OCI-M2 (cell line): ENCODE data around the gene FAF1.
"Not testable (repeated sequence)": the region's sequence is repeated elsewhere in the genome, so short reads cannot be mapped to it uniquely, and the experiment has no call there.

ENCODE experiments used
- DNase-seq: peaks from one replicate; lab custom pipeline; 2025; ENCODE audit not compliant: unreplicated experiment; lab: John Stamatoyannopoulos, UW

FAF1 gene

DNA sequence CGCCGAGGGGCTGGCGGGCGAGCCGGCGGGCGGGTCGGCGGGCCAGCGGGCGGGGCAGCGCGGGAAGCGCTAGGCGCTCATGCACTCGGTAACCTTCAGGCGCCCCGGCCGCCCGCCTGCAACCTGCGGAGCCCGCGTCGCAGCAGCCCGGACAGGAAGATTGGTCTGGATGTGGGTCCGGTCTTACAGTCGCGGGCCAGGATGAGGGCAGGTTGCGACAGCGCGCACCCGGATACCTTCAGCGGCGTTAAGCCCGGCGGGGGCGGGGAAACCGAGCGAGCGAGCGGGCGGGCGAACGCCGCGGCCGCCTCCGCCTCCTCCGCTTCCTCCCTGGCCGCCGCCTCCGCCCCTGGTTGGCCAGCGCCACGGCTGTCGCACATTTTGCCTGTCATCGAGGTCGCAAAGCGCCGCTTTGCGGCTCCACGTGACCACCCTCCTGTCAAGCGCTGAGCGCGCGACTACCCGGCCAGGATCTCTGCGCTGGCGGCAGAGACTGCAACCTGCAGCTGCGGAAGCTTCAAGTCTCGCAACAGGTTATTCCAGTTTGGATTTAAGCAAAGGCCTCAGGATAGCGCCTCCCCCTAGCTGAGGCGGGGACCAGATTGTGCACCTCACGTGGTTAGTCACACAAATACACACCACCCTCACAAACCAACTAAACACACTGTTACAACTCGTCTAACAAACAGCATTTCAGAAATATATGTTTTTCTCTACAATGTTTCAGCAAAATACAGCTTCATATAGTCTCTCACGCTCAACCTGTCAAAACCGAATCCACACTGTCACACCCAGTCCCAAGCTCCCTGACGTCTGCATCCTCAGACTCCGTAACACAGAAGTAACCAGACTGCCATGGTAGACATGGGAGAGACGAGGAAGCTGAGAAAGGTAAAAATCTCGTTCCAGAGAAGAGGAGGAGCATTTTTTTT, at the start of gene FAF1:
TSS of gene FAF1 (minus strand) at position 355 of the 932 bp plus-strand sequence. CDS start 456 bp downstream, outside the sequence.
- DNase-seq = peak; percentile 36

DNA sequence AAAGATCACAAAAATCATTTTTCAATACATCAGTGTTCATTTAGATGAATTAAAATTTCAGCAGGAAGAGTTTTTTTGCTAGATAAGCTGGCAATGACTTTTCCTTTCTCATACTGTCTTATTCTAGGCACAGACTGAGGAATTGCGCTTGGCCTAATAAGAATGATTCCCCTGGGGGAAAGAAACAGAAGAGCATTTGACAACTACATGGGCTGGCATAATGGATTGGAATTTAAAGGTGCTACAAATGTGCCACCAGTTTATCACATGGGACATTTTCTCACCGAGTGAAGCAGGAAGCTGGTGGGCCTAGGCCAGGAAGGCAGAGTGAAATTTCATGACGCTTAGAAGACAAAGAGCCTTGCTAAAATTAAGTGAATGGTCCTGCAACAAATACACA, 49.3 kb upstream of the FAF1 start:
- DNase-seq = no peak

DNA sequence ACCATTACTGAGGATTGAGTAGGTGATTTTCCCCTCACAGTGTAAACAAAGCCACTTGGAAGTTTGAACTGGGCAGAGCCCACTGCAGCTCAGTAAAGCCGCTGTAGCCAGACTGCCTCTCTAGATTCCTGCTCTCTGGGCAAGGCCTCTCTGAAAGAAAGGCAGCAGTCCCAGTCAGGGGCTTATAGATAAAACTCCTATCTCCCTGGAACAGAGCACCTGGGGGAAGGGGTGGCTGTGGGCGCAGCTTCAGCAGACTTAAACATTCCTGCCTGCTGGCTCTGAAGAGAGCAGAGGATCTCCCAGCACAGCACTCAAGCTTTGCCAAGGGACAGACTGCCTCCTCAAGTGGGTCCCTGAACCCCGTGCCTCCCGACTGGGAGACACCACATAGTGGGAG, 45.5 kb upstream of the FAF1 start:
- DNase-seq = not testable (repeated sequence)

DNA sequence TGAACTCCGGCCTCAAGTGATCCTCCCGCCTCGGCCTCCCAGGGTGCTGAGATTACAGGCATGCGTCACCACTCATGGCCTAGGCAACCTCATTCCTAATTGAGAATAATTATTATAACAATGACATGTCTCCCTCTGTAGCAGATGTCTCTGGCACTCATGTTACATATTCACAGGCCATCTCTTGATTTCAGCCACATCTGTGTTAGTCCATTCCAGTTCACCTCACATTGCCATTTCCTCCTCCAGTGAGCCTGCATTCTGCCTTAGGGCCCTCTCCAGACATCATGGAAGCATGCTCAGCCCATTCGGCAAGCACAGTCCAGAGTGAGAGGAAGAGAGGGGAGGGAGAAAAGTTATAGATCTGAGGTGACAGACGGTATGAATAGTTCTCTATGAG, 42.4 kb upstream of the FAF1 start:
- no peak for DNase-seq

DNA sequence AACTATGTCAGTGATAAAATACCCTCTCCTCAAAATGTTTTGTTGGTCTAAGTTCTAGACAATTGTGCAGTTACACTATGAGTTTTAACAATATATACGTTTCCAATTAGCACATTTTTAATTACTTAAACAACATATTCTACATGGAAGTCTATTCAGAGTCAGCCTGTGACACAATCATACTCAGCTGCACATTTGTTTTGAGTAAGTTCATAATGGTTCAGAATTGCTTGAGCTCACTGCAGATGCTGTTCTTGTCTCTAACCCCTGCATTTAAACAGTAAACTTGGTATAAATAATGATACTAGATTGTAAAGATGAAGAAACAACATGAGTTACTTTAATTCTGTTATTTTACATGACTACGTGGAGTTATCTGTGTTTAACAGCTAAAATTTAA, 40.6 kb upstream of the FAF1 start:
- DNase-seq = no peak

DNA sequence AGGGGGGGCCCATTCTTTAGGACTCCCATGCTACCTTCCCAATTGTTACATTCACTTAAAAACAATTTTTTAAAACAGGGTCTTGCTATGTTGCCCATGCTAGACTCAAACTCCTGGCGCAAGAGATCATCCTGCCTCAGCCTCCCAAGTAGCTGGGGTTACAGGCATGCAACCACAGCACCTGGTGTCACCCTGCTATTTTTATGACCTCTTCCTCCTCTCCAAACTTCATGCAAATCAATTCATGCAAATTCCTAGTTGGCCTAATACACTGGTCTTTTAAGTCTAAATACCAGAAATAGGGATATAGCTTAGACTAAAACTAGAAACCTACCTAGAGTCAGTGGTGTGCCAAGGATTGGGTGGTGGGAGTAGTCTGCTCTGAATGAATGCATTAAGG, 40.1 kb upstream of the FAF1 start:
- no peak for DNase-seq

DNA sequence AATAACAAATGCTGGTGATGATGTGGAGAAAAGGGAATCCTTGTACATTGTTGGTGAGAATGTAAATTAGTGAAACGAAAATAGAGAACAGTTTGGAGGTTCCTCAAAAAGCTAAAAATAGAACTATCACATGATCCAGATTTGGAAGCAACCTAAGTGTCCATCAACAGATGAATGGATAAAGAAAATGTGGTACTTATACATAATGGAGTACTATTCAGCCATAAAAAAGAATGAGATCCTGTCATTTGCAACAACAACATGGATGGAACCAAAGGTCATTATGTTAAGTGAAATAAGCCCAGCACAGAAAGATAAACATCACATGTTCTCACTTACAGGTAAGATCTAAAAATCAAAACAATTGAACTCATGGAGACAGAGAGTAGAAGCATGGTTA, 39.3 kb upstream of the FAF1 start:
- not testable (repeated sequence) for DNase-seq

DNA sequence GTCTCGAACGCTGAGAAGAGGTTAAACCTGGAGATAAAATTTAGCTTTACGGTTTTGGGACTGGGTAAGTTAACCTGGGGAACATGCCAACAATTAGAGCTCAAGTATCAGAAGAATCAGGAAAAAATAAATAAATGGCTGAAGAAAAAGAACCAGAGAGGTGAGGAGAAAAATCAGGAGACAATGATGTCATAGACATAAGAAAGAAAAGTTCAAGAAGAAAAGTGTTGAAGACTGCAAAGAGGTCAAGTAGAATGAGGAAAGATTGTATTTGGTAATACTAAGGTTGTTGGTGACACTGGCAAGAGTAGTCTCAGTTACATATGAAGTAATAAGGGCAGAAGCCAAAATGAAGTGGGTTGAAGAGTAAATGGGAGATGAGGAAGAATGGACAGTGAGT, 36.0 kb upstream of the FAF1 start:
- no peak for DNase-seq

DNA sequence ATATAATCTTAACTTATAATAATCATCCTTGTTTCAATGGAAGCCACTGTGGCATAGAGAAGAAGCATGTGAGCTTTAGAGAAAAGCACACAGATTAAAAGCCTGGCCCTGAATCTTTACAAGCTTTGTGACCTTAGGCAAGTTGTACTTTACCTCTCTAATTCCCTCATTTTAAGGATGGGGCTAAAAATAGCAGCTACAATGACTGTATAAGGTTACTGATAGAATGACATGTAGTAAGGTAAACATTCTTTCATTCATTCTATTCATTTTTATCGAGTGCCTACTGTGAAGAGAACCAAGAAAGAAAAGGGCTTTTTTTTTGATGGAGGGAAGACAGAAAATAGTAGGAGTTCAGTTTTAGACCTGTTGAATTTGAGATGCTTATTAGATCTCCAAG, 35.6 kb upstream of the FAF1 start:
- no peak for DNase-seq

DNA sequence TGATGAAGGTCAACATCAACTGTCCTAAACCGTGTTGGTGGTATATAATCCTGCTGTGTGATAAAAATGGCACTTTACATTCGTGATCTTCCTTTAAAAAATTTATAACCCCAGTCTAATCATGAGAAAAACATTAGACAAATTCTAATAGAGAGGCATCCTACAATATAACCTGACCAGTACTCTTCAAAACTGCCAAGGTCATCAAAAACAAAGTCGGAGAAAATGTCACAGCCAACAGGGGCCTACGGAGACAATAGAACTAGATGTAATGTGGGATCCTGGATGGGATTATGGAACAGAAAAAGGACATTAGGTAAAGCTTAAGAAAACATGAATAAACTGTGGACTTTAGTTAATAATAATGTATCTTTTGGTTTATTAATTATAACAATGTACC, 34.9 kb upstream of the FAF1 start:
- no peak for DNase-seq

DNA sequence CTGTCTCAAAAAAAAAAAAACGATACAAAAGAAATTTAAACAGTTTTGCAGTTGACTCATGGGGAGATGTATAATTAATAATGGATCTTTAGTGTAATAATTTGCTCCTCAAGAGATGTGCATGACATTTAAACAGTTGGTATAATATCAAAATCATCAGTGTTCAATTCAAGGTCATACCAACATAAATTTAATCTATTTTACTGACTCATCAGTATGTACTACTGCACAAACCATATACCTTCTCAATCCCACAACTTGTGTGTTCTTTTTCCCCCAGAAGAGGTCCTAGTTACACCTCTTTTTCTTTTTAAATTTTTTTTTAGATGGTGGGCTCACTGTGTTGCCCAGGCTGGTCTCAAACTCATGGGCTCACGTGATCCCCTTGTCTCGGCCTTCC, 33.6 kb upstream of the FAF1 start:
- no peak for DNase-seq

DNA sequence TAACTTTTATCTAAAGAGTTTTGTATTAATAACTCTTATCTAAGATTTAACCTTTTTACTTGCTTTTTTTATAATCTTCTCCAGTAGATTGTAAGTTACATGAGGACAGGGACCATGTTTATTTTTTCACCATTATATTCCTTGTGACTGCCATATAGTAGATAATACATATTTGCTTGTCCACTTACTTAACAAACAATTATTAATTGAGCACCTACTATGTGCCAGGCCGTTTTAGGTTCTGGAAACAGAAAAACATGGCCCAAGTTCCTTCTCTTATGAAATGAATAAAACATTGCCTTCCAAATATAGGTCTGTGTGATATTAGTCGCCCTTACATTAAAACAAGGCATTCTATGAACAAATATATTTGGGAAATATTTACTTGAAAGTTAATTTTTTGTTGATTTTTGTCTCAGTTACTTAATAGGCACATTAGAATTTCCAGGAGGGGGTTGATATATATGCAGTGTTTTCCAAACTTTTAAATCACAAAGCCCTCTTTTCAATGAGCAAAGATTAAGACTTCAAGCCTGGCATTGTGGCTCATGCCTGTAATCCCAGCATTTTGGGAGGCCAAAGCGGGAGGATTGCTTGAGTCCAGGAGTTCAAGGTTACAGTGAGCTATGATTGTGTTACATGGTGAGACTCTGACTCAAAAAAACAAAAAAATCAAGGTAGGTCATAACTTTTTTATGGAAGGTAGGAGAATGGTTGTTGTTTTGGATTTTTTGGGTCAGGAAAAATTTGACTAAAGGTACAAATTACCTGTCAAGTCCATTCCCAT, 32.7 kb upstream of the FAF1 start:
- no peak for DNase-seq

DNA sequence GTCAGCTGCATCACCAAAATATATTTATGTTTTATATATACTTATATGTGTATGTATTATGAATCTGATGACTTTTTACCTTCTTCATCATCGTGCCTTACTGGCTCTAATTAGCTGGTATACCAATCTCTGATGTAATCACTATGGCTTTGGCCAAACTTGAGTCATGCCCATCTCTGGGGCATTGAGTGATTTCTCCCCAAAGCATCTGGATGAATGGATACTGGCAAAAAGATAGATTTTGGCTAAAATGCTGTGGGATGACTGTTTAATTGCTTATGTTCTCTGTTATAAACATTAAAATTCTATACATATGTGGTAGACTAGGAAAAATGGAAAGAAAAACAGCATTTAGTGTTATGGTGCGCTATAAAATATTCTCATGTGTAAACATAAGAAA, 29.6 kb upstream of the FAF1 start:
- no peak for DNase-seq

DNA sequence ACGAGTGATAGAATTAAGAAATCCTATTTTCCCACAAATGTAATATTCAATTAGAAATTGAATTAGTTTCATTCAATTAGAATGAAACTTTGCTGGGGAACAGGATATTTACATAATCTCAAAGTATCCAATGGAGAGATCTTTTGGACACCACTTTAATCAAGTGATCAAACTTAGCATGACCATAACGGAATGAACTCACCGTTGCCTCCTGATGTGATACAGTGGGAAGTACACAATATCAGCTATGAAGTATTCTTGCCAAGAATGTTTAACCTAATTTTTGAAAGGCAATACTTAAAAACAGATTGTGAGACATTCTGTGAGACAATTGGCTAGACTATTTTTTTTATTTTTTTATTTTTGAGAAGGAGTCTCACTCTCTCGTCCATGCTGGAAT, 26.6 kb upstream of the FAF1 start:
- no peak for DNase-seq

DNA sequence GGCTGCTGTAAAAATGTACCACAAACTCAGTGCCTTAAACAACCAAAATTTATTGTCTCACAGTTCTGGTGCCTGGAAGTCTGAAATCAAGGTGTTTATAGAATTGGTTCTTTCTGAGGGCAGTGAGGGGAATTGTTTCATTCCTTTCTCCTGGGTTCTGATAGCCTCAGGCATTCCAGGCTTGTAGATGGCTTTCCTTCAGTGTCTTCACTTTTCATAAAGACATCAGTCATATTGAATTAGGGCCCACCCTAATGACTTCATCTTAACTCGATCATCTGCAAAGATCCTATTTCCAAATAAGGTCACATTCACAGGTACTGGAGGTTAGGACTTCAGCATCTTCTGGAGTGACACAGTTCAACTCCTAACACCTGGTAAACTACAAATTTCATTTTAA, 25.0 kb upstream of the FAF1 start:
- no peak for DNase-seq

DNA sequence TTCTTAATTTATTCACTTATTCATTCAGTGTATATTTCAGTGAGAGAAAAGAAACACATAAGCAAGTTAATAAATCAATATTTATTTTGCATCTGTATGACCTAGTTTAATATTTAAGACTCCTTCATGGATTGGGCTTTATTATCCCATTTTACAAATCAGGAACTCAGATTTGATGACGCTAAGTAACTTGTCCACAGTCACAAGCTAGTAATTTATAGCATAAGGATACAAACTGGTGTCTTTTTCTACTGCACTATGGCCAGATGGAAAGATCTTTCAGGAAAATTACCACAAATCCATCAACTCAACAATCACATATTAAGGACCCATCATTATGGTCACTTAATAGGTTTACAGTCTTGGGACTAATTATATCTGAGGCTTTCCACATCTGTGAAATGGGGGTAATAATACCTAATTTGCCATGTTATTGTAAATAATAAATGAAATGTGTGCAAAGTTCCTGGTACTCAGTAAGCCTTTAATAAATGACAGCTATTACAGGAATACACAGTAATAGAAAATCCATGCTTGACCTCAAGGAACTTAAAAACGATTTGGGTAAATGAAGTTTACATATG, 23.2 kb upstream of the FAF1 start:
- no peak for DNase-seq

DNA sequence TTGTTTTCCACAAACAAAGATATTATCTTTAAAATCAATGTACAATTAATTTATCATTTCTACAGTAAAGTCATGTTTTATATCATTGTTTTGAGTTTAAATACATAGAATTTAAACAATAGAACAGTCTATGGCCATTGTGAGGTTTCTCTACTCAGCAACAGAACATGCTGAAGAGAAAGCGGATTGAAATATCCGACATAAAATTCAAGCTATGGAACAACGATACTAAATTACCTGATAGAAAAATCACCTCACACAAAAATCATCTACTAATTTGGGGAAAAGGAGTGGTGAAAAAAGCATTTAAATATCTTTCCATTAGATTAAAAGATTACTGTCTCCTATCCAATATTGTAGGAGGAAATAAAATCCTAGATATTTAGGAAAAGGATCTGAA, 22.5 kb upstream of the FAF1 start:
- no peak for DNase-seq

DNA sequence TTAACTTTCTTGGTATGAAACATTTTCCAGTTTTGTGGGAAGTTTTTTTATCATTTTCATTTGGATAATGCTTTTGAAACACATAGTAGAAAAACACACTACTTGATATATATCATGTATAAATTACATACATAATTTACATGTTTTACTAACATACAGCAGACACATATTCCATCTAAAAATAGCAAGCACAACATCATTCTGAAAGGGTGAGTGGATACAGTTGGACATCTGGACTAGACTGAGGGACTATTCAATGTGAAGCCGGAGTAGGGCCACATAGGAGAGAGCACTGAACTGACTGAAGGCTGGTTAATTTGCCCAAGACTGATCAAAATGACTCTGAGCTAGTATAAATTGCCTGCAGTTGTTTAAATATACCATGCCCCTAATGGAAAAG, 21.7 kb upstream of the FAF1 start:
- no peak for DNase-seq

DNA sequence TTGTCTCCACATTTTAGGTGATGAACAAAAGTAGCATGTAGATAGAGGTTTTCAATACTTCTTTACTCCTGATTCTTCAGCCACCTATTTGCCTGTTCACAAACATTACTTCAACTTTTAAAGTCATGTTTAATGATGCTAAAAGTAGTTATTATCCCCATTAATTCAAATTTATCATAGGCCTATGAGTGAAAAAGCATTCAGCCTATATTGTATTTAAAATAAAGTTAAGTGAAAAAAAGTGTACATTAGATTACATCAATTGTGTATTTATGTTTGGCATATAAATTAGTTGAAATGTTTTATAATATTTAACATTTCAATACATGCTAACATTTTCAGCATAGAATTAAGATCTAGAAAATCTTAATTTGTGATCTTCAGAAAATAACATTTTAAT, 20.4 kb upstream of the FAF1 start:
- DNase-seq = no peak

DNA sequence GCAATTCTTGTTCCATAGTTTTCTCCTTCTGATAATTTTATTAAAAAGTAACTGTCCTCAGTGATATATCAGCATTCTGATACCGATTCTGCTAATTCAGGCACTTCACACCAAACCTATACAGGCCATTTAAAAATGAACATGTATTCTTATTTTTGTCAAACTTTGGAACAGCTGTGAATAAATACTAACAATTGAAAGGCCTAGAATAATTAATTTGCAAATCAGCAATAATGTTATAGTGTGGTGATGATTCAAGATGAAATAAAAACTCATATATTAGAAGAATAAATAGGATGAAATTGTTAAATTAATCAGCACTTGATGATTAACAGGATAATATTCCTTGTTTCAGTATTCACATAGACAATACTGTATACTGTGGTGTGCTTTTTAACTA, 19.9 kb upstream of the FAF1 start:
- DNase-seq = no peak

DNA sequence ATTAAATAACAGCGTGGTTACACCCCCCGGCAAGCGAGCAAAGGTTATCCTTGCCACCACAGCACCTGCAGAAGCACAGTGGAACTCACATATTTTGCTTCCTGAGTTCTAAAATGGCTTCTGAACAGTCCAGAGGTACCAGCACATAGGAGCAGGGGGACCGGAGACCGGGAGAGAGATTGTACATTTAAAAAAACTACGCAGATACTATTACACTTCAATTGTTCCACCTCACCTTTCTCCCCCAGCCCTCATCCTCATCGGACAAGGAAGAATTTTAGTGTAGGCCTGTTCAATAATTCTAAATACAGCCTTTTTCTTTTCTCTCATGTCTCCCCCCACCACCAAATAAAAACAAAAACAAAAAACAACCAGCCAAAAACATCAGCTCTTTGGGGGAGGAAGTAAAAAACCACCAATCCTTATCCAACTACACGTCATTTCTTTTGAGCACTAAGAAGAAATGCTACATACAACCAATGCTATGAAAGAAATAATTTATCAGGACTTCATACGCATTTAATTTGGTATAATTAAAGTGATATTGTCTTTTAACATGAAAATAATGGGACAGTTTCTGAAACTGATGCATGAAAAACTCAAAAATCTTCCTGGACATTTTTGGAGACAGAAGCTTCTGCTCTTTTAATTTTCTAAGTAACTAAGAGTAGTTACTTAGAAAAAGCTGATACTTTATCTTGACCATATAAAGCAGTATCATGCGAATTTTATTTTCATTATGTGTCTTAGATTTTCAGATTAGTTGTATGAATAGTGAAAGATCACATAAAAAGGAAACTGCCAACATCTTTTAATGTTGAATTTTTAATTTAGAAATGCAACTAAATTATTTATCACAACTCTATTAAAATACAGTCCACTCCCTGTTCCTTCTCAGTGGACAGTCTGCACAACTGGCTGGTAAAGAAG, 19.1 kb upstream of the FAF1 start:
- DNase-seq = no peak
